H1 (cell line): ENCODE measurements around the gene SMC6. TPM values are rescaled to one million over a fixed set of nuclear protein-coding genes. Genes with fewer than 3 reads are reported as not detected.

Experiments
- MAFK ChIP-seq: IDR thresholded peaks from 2 replicates; pipeline ENCODE4 v1.6.1; 2012; ENCODE audit warnings: low read depth, mild to moderate bottlenecking, improper control_type of control experiment, low read length
- polyA plus RNA-seq, 7 experiments: library from polyadenylated mRNA; depleted of rRNA in 3 of 7; stranded (reverse) in 5 of 7; unstranded in 2 of 7; fragments of >200 nt in 5 of 7; fragments of 200-250 nt in 2 of 7; gene quantifications; 1 replicate in 5 of 7; 2 replicates in 1 of 7; 4 replicates in 1 of 7; pipeline versions ENCODE4 v1.2.1 to v1.2.3, GENCODE V29; 2011 to 2013; ENCODE audit warnings: missing spikeins in 2 of 7, mixed read lengths in 2 of 7
- total RNA-seq: library from RNA; stranded (reverse); fragmentation: NEBNext Ultra II Directional; extraction: Animal tissue kit (Norgen Biotek cat#: 25700); gene quantifications from 2 replicates; pipeline ENCODE4 v1.2.1, GENCODE V29; 2021

SMC6 gene
- total and polyA plus RNA-seq, 2 of the 8 experiments (the other 6 are each of a cell fraction or from before 2014, with no cell fraction given), result 9.7 to 49.5 TPM

DNA sequence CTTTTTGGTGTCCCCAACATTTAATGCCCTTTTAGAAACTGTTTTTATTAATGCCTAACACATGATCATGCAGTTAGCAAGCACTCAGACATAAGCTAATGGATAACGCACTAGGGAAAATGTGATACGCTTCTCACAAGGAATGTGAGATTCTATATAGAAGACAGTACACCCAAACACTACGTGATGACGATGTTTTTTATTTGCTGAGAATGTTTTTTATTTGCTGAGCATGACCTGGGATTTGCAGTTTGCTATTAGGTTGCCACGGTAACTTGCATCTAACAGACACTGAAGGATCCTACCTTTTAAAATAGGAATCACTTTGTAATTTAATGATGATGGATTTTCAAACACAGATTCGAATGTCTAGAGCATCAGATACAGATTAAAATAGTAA is 4.9 kb downstream of the SMC6 start (continued):
- TF ChIP-seq MAFK, result no peak
- TF ChIP-seq, all 59 proteins: peak for 0
